ENCODE measurements around the gene HSPB9. TPM values are rescaled to one million over a fixed set of nuclear protein-coding genes. Genes with fewer than 3 reads are reported as not detected.

HSPB9 gene
- total RNA-seq, 2 donors from 2014 or later, result 1.8 TPM; not detected in 1

GRCh38 chr17:42127414-42127813 is 4.8 kb downstream of the HSPB9 start:
- intact Hi-C loops (cut with DNase I), result no loop called here
- Histone ChIP-seq H3K4me1 (peaks cover 18% of the 10 kb centered on the region), H3K27me3 (no peaks in the 10 kb centered on the region), H3K36me3 (replicated peaks in 1 of 2; ENCODE audit: insufficient read depth in 1 of 2, low read depth in 2 of 2) (peaks cover 0 to 21% of the 10 kb centered on the region in 2 donors), H3K4me3 (no peak overlapping the region), H3K27ac (no peak overlapping the region), H3K9me3 (no peaks in the 10 kb centered on the region)
- TF ChIP-seq CTCF (IDR thresholded peaks at IDR 0.05), result no peak
- TF ChIP-seq POLR2A (IDR thresholded peaks at IDR 0.05), result no peak
- ATAC-seq (no peak), DNase-seq (no peak)
- 86 to 95% methylated on average over 6 of the region's 6 CpGs for WGBS, 2 donors

- Histone ChIP-seq H3K4me1 (peaks cover 33% of the 10 kb centered on the region), H3K36me3 (replicated peaks in 1 of 2; ENCODE audit: insufficient read depth in 1 of 2, low read depth in 2 of 2) (peaks cover 0 to 21% of the 10 kb centered on the region in 2 donors), H3K27ac (peak overlapping the region in 2 of 4 donors; percentile 31 to 47), H3K9me3 (no peaks in the 10 kb centered on the region), H3K27me3 (no peaks in the 10 kb centered on the region), H3K4me3 (no peak overlapping the region)
- DNase-seq (peak in 1 of 4 donors; percentile 68), ATAC-seq (no peak)
- intact Hi-C loops (cut with DNase I), result no loop called here
- WGBS, 2 donors, result 74 to 89% methylated on average over 3 to 8 of the region's 8 CpGs
- TF ChIP-seq POLR2A (IDR thresholded peaks at IDR 0.05) (no peak), CTCF (IDR thresholded peaks at IDR 0.05) (no peak)
Measured at GRCh38 chr17:42129109-42129837, 6.7 kb downstream of the HSPB9 start.

GRCh38 chr17:42130310-42130936 is 7.8 kb downstream of the HSPB9 start:
- peak overlapping the region in 1 of 4 donors; percentile 31 for H3K27ac ChIP-seq
- no peaks in the 10 kb centered on the region for H3K27me3 ChIP-seq
- H3K4me1 ChIP-seq, result peaks cover 44% of the 10 kb centered on the region
- TF ChIP-seq POLR2A (IDR thresholded peaks at IDR 0.05) (no peak), CTCF (IDR thresholded peaks at IDR 0.05) (peak in 1 of 7 experiments; percentile 10)
- no peak for ATAC-seq
- intact Hi-C loops (cut with DNase I), result no loop called here
- DNase-seq, result no peak
- 80 to 82% methylated on average over 16 of the region's 16 CpGs for whole genome bisulfite sequencing, 2 donors
- H3K9me3 ChIP-seq, result no peaks in the 10 kb centered on the region
- peaks cover 0 to 21% of the 10 kb centered on the region in 2 donors for H3K36me3 ChIP-seq (replicated peaks in 1 of 2; ENCODE audit: insufficient read depth in 1 of 2, low read depth in 2 of 2)
- no peak overlapping the region for H3K4me3 ChIP-seq

- DNase-seq, result no peak
- Histone ChIP-seq H3K27me3 (no peaks in the 10 kb centered on the region), H3K9me3 (no peaks in the 10 kb centered on the region), H3K4me3 (no peak overlapping the region), H3K27ac (peak overlapping the region in 2 of 4 donors; percentile 31 to 90), H3K36me3 (replicated peaks in 1 of 2; ENCODE audit: insufficient read depth in 1 of 2, low read depth in 2 of 2) (peaks cover 0 to 19% of the 10 kb centered on the region in 2 donors), H3K4me1 (peaks cover 52% of the 10 kb centered on the region)
- 86 to 91% methylated on average over 4 of the region's 4 CpGs for WGBS, 2 donors
- intact Hi-C loops (cut with DNase I), result no loop called here
- TF ChIP-seq POLR2A (IDR thresholded peaks at IDR 0.05) (no peak), CTCF (IDR thresholded peaks at IDR 0.05) (no peak)
- no peak for ATAC-seq
Measured at GRCh38 chr17:42131232-42131631, 8.6 kb downstream of the HSPB9 start.
